A549 (cell line): ENCODE data around the gene FOXJ2.

ENCODE experiments used
- EP300 ChIP-seq, 2 experiments: fragments of >200 bp; sonication (Bioruptor Twin); formaldehyde crosslinking; IDR thresholded peaks; 2 replicates in 1 of 2; 3 replicates in 1 of 2; pipeline ENCODE4 v1.6.1; 2016 to 2017
- HOXB5 ChIP-seq: fragments of 250-450 bp; sonication (Bioruptor Pico); IDR thresholded peaks from 2 replicates; pipeline ENCODE4 v1.5.0; 2020; ENCODE audit warnings: mild to moderate bottlenecking, moderate library complexity
- JUN ChIP-seq, 2 experiments: fragments of >200 bp; sonication (Bioruptor Twin); formaldehyde crosslinking; IDR thresholded peaks; 2 replicates in 1 of 2; 3 replicates in 1 of 2; pipeline ENCODE4 v1.6.1; 2016 to 2017
- KDM1A ChIP-seq: fragments of 200-600 bp; sonication (generic); IDR thresholded peaks from 2 replicates; pipeline ENCODE4 v1.6.1; 2016; ENCODE audit warnings: low read depth, mild to moderate bottlenecking
- KDM5A ChIP-seq: fragments of 200-600 bp; sonication (generic); IDR thresholded peaks from 2 replicates; pipeline ENCODE4 v1.6.1; 2016; ENCODE audit warnings: antibody characterized with exemption, mild to moderate bottlenecking
- POLR2A ChIP-seq: IDR thresholded peaks from 2 replicates; pipeline ENCODE4 v1.6.1; 2012; ENCODE audit warnings: mild to moderate bottlenecking, low read length
- RAD21 ChIP-seq, 2 experiments: fragments of >200 bp in 1 of 2; sonication (Bioruptor Twin) in 1 of 2; formaldehyde crosslinking in 1 of 2; IDR thresholded peaks in 1 of 2; conservative IDR thresholded peaks in 1 of 2; 2 replicates in 1 of 2; 3 replicates in 1 of 2; pipeline ENCODE4 v1.6.1; 2012 to 2018; ENCODE audit warnings: inconsistent platforms in 1 of 2
- TP53 ChIP-seq: fragments of 250-450 bp; sonication (Bioruptor Pico); IDR thresholded peaks from 2 replicates; pipeline ENCODE4 v1.5.0; 2021; ENCODE audit warnings: mild to moderate bottlenecking, moderate library complexity
- TF ChIP-seq, protein P1 (sequence below): fragments of >200 bp; sonication (Bioruptor Twin); formaldehyde crosslinking; IDR thresholded peaks from 3 replicates; pipeline ENCODE4 v1.5.1; 2016
- TF ChIP-seq, protein P2 (sequence below): IDR thresholded peaks from 2 replicates; pipeline ENCODE4 v1.6.1; 2012
- TF ChIP-seq, protein P3 (sequence below): fragments of 200-600 bp; sonication (generic); IDR thresholded peaks from 2 replicates; pipeline ENCODE4 v1.6.1; 2016; ENCODE audit warnings: antibody characterized with exemption, mild to moderate bottlenecking, moderate library complexity

DNA sequence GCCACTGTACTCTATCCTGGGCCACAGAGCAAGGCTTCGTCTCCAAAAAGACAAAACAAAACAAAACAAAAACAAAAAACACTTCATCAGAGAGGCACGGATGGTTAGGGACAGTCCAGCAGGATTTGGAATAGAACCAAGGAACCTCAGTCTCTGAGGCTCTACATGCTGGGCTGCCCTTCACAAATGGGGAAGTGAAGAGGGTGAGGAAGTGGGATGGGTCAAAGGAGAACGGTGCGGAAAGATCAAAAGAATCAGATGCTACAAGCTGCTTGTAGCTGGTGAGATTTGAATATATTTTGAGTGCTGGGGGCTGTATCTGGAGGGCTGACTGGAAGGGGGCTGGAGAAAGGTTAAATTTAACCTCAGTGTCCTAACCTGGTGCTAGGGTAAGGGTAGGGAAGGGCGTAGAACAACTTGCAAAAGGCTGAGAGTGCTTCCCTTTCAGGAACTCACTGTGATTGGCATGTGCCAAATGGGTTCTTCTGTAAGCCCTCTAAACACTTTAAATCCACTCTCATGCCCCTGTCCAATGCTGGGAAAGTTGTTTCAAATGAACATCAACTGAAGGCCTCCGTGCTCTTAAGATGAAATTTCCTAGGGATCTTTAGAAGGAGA lies 4.6 kb downstream of the FOXJ2 start:
- TF ChIP-seq RAD21 (conservative IDR thresholded peaks at IDR 0.05 in 1 of 2, IDR thresholded peaks at IDR 0.05 in 1 of 2) (no peak), JUN (IDR thresholded peaks at IDR 0.05) (no peak), POLR2A (no peak), KDM5A (no peak), HOXB5 (CRISPR knock-in tag) (no peak), TP53 (no peak), KDM1A (no peak), EP300 (IDR thresholded peaks at IDR 0.05) (no peak)
- TF ChIP-seq, protein P1, sequence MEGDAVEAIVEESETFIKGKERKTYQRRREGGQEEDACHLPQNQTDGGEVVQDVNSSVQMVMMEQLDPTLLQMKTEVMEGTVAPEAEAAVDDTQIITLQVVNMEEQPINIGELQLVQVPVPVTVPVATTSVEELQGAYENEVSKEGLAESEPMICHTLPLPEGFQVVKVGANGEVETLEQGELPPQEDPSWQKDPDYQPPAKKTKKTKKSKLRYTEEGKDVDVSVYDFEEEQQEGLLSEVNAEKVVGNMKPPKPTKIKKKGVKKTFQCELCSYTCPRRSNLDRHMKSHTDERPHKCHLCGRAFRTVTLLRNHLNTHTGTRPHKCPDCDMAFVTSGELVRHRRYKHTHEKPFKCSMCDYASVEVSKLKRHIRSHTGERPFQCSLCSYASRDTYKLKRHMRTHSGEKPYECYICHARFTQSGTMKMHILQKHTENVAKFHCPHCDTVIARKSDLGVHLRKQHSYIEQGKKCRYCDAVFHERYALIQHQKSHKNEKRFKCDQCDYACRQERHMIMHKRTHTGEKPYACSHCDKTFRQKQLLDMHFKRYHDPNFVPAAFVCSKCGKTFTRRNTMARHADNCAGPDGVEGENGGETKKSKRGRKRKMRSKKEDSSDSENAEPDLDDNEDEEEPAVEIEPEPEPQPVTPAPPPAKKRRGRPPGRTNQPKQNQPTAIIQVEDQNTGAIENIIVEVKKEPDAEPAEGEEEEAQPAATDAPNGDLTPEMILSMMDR = no peak
- TF ChIP-seq, protein P2, sequence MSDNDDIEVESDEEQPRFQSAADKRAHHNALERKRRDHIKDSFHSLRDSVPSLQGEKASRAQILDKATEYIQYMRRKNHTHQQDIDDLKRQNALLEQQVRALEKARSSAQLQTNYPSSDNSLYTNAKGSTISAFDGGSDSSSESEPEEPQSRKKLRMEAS = no peak
- TF ChIP-seq, protein P3, sequence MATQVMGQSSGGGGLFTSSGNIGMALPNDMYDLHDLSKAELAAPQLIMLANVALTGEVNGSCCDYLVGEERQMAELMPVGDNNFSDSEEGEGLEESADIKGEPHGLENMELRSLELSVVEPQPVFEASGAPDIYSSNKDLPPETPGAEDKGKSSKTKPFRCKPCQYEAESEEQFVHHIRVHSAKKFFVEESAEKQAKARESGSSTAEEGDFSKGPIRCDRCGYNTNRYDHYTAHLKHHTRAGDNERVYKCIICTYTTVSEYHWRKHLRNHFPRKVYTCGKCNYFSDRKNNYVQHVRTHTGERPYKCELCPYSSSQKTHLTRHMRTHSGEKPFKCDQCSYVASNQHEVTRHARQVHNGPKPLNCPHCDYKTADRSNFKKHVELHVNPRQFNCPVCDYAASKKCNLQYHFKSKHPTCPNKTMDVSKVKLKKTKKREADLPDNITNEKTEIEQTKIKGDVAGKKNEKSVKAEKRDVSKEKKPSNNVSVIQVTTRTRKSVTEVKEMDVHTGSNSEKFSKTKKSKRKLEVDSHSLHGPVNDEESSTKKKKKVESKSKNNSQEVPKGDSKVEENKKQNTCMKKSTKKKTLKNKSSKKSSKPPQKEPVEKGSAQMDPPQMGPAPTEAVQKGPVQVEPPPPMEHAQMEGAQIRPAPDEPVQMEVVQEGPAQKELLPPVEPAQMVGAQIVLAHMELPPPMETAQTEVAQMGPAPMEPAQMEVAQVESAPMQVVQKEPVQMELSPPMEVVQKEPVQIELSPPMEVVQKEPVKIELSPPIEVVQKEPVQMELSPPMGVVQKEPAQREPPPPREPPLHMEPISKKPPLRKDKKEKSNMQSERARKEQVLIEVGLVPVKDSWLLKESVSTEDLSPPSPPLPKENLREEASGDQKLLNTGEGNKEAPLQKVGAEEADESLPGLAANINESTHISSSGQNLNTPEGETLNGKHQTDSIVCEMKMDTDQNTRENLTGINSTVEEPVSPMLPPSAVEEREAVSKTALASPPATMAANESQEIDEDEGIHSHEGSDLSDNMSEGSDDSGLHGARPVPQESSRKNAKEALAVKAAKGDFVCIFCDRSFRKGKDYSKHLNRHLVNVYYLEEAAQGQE = no peak
